IMR-90 (cell line): Measurements from ENCODE around the gene MPRIP.

Experiments used
- CTCF ChIP-seq: conservative IDR thresholded peaks from 2 replicates; pipeline ENCODE4 v1.5.1; 2012; ENCODE audit warnings: mild to moderate bottlenecking, low read depth, low read length, improper control_type of control experiment
- POLR2A ChIP-seq: IDR thresholded peaks from 2 replicates; pipeline ENCODE4 v1.6.1; 2012; ENCODE audit warnings: mild to moderate bottlenecking, low read depth, low read length
- USF2 ChIP-seq: fragments of 150-350 bp; IDR thresholded peaks from 2 replicates; pipeline ENCODE4 v1.6.1; 2017; ENCODE audit warnings: mild to moderate bottlenecking, antibody characterized with exemption, low read length, low read depth

GRCh38 chr17:17081304-17081940 lies 39.2 kb downstream of the MPRIP start:
- TF ChIP-seq USF2 (no peak), CTCF (no peak), POLR2A (no peak)
